Measurements from ENCODE around the gene ACTR10.
"Not testable (repeated sequence)": the region's sequence is repeated elsewhere in the genome, so short reads cannot be mapped to it uniquely, and the experiment has no call there.

ACTR10 gene

GRCh38 chr14:58243790-58244555 is 44.0 kb downstream of the ACTR10 start:
- no peak for TF ChIP-seq CTCF (IDR thresholded peaks at IDR 0.05; ENCODE audit: insufficient read depth, low read depth, low read length, missing control alignments)
- H3K4me3 ChIP-seq (ENCODE audit: low read length) = peak overlapping the region; percentile 96
- DNase-seq (ENCODE audit: low read depth) = peak; percentile 53

- TF ChIP-seq CTCF (IDR thresholded peaks at IDR 0.05; ENCODE audit: insufficient read depth, low read depth, low read length, missing control alignments) = peak; percentile 7
- DNase-seq (ENCODE audit: low read depth) = peak; percentile 98
- H3K4me3 ChIP-seq (ENCODE audit: low read length) = peak within 1 kb of the TSS; percentile 96
Measured at GRCh38 chr14:58244556-58245387, 44.8 kb downstream of the ACTR10 start, which contains the start of gene PSMA3. TSS of gene PSMA3 (plus strand) at chr14:58244843. CDS start at chr14:58244921, 78 bp downstream.

- no peak for DNase-seq (ENCODE audit: low read depth)
- TF ChIP-seq CTCF (IDR thresholded peaks at IDR 0.05; ENCODE audit: insufficient read depth, low read depth, low read length, missing control alignments) = no peak
- H3K4me3 ChIP-seq (ENCODE audit: low read length) = peak overlapping the region; percentile 96
Measured at GRCh38 chr14:58245562-58245961, 45.6 kb downstream of the ACTR10 start.

- no peak for DNase-seq (ENCODE audit: low read depth)
- no peak for TF ChIP-seq CTCF (IDR thresholded peaks at IDR 0.05; ENCODE audit: insufficient read depth, low read depth, low read length, missing control alignments)
- H3K4me3 ChIP-seq (ENCODE audit: low read length) = no peak overlapping the region
Measured at GRCh38 chr14:58249611-58250010, 49.7 kb downstream of the ACTR10 start.

GRCh38 chr14:58258156-58258555 is 58.2 kb downstream of the ACTR10 start:
- no peak for TF ChIP-seq CTCF (IDR thresholded peaks at IDR 0.05; ENCODE audit: insufficient read depth, low read depth, low read length, missing control alignments)
- no peak for DNase-seq (ENCODE audit: low read depth)
- H3K4me3 ChIP-seq (ENCODE audit: low read length) = no peak overlapping the region

- not testable (repeated sequence) for DNase-seq (ENCODE audit: low read depth)
Measured at GRCh38 chr14:58262005-58262404, 62.1 kb downstream of the ACTR10 start.

GRCh38 chr14:58265401-58265800 is 65.5 kb downstream of the ACTR10 start:
- H3K4me3 ChIP-seq (ENCODE audit: low read length) = no peak overlapping the region
- no peak for TF ChIP-seq CTCF (IDR thresholded peaks at IDR 0.05; ENCODE audit: insufficient read depth, low read depth, low read length, missing control alignments)
- DNase-seq (ENCODE audit: low read depth) = no peak

More at GRCh38 chr14:58262005-58262404, 62.1 kb downstream of the ACTR10 start:
- not testable (repeated sequence) for H3K4me3 ChIP-seq (ENCODE audit: low read length)
